Dermis microvascular lymphatic vessel endothelial cell (primary cell): ENCODE measurements around the gene IP6K2. TPM values are rescaled to one million over a fixed set of nuclear protein-coding genes. Genes with fewer than 3 reads are reported as not detected.
"Not testable (repeated sequence)": the region's sequence is repeated elsewhere in the genome, so short reads cannot be mapped to it uniquely, and the experiment has no call there.

Experiments
- DNase-seq, 2 donors: peaks; one replicate each; pipeline versions ENCODE4 v3.0.0 to v3.0.0-alpha.2; 2010; ENCODE audit warnings: low read depth in 2 of 2
- total RNA-seq: library from RNA; depleted of rRNA; stranded (reverse); fragments of >200 nt; gene quantifications from 2 replicates; pipeline ENCODE4 v1.2.1, GENCODE V29; 2014

IP6K2 gene
- total RNA-seq, 1 donor from 2014 or later, result 31.1 TPM

DNA sequence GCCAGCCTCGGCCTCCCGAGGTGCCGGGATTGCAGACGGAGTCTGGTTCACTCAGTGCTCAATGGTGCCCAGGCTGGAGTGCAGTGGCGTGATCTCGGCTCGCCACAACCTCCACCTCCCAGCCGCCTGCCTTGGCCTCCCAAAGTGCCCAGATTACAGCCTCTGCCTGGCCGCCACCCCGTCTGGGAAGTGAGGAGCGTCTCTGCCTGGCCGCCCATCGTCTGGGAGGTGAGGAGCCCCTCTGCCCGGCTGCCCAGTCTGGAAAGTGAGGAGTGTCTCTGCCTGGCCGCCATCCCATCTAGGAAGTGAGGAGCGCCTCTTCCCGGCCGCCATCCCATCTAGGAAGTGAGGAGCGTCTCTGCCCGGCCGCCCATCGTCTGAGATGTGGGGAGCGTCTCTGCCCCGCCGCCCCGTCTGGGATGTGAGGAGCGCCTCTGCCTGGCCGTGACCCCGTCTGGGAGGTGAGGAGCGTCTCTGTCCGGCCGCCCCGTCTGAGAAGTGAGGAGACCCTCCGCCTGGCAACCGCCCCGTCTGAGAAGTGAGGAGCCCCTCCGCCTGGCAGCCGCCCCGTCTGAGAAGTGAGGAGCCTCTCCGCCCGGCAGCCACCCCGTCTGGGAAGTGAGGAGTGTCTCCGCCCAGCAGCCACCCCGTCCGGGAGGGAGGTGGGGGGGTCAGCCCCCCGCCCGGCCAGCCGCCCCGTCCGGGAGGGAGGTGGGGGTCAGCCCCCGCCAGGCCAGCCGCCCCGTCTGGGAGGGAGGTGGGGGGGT is 16.9 kb upstream of the IP6K2 start:
- not testable (repeated sequence) for DNase-seq

DNA sequence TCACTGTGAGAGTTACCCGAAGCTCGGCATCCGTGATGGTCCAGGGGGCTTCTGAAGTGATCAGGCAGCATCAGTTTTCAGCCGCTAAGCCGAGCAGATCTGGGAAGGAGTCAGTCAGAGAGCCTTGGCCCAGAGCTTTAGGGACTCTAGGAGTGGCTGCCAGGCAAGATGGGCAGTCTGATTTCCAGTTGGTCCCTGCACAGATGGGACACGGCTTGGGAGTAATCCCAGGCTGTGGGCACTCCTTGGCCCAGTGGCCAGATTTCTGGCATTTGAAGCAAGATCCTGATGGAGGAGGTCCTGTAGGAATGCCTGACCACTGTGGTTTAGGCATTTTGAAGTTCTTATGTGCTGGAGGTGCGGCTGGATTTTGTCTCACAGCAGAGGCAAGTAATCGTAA is 10.5 kb upstream of the IP6K2 start:
- no peak for DNase-seq

DNA sequence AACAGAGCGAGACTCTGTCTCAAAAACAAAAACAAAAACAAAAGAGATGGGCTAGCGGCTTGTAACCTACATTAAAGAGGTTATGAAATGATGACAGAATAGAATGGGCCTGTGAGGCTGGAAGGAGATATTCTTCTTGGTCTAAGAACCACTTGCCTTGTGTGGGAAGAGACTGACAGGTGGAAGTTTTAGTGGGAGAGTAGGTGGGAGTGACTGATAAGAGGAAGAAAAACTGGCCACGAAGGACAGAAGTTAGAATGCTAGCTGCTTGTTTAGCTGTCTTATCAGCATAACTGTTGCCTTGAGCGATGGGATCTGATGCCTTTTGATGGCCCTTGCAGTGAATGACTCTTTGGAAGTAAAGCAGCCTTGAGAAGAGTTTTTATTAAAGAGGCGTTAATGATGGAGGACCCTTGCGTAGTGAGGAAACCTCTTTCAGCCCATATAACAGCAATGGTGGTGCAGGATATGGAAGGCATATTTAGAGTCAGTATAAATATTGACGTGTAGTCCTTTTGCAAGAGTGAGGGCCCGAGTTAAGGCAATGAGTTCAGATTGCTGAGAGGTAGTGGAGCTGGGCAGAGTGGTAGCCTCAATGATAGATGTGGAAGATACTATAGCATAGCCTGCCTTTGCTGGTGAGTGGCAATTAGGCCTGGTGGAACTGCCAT is 8.3 kb upstream of the IP6K2 start:
- not testable (repeated sequence) for DNase-seq

DNA sequence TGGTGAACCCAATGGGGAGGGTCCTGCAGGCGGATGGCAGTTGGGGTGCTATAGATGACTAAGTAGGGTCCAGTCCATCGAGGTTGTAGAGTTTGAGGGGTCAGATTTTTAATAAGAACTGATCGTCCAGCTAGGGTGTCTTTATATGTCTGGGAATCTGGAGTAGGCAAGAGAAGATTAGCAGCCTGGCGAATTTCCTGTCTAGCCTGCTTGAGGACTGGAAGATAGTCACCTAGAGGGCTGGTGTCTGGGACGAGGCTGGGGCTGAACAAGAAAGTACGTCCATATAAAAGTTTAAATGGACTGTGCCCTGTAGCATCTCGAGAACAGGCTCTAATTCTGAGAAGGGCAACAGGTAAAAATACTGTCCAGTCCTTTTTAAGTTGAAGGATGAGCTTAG is 6.7 kb upstream of the IP6K2 start:
- DNase-seq, result no peak

DNA sequence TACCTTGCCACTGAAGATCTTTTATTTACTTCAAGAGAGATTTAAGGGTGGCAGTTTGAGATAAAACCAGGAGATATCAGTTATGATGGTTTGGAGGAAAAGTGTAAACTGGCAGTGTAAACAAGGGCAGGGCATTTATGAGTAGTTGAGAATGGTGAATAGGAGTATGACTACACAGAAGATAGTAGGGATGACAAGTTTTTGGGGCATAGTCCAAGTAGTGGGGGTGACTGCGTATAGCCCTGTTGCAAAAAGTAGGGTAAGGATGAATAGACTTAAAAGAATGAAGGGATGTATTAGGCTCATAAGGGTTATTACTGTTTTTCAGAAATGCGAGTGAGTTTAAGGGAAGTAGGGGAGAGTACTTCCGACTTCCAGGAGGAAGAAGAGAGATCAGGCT is 6.3 kb upstream of the IP6K2 start:
- DNase-seq, result not testable (repeated sequence)

DNA sequence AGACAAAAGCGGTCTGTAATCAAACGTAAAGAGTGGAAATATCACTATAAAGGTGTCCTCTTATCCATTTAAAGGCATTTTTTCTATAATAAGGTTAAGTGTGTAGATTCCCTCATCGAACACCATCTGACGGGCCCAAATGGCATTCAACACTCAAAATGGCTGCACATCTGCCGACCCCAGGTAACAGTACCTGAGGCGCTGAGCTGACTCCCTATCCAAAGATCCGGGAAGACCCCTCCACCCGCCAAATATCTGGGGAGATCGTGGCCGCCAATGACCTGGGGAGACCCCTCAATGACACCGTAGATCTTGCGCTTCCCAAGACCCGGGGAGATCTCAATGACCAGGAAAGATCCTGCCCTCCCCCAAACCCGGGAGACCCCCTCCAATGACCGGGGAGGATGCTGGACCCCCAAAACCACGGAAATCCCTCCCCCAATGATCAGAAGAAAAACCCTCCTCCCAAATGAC is 476 bp downstream of the IP6K2 start:
- peak in 1 of 2 donors; percentile 19 for DNase-seq

DNA sequence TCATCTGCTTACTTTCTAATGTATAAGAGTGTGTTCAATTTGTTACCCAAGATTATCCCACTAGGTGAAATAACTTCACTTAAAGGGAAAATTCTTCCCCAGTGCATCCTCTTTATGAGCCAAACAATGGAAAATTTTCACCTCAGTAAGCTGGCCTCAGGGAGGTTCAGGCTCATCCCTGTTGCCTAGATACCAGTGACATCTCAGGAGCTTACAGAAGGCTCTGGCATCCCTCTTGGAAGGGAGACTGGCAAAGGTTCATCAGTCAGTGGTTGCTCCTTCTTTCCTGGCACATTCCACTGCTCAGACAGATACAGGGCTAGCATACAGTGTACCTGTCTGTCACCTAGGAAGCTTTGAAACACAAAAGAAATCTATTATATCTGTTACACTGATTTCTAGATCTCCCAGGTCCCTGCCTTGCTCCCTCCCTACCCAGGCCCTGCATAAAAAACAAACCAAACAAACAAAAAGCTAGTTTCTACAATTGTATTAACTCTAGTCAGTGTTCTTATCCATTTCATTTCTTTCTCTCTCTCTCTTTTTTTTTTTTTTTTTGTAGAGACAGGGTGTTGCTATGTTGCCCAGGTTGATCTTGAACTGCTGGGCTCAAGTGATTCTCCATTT is 1.7 kb downstream of the IP6K2 start:
- peak; percentile 22 to 52 for DNase-seq

DNA sequence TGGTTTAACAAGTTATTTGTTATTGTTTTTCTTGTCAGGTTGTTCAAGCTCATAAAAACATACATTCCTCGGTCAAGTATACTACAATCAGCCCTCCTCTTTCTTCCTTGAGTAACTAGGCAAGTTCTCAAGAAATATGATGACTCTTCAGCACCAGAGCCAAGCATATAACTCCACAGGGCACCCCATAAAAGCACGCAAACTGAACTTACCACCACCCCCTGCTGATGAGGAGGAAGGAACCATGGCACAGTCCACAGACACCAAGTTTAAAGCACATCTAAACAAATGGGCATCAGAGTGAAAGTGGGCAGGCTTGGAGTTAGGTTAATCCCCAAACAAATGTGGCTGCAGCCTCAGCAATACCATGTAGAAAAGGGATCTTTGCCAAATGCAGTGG is 5.3 kb downstream of the IP6K2 start:
- no peak for DNase-seq

DNA sequence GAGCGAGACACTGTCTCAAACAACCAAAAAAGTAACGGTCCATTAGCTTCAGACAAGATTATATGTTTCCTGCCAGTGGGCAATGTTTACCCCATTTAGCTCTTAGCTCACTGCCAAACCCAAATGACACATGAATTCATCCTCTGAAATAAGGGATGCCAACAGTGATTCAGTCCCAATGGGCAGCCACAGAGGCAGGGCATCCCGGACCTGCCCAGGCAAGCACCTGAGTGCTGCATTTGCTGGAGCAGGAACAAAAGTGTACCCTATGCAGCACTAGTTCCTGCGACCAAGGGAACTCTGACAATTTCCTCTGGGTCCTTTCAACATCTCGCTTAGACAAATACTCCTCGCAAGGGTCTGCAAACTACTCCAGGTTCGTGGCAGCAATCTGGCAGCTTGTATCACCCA is 8.0 kb downstream of the IP6K2 start:
- no peak for DNase-seq

DNA sequence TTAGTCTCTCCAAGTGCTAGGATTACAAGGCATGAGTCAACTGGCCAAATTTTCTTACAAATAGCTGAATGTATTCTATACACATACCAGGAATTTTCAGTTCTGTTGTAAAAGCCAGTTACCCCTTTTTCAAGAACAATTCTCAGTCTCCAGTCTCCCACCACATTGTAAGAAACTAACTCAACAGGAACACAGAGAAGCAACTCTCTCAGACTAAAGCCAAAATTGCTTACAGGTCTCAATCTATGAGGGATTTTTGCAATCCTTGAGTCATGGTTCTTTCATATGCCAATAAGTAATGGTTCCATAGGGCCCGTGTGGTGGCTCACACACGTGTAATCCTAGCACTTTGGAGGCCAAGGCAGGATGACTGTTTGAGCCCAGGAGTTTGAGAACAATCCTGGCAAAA is 8.5 kb downstream of the IP6K2 start:
- no peak for DNase-seq

DNA sequence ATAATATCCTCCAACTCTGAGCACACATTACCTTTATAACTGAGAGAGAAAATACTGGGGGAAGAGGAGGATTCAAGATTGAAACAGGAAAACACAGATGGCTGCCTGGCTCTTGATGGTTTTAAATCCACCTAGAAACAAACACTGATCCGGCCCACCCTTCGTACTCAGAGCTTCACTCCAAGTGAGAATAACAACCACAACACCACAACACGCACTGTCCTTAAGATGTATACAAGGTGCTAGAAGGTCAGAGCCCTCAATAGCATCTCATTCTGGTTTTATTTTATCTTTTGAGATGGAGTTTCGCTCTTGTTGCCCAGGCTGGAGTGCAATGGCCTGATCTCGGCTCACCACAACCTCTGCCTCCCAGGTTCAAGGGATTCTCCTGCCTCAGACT is 9.9 kb downstream of the IP6K2 start:
- DNase-seq, result no peak

DNA sequence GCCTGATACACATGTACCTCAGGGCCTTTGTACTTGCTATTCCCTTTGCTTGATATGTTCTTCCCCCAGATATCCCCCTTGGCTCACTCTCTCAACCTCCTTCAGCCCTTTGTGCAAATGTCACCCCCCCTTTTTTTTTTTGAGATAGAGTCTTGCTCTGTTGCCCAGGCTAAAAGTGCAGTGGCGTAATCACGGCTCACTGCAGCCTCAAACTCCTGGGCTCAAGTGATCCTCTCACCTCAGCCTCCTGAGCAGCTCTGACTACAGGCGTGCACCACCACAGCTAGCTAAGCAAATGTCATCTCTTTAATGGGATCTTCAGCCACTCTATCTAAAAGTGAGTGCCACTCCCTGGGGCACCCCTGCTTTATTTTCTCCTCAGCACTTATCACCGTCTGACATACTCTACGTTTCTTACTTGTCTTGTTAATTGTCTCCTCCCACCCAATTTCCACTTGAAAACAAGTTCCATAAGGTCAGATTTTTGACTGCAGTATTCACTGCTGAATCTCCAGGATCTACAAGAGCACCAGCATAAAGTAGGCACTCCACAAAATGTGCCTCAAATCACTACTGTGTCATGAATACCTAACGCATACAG is 14.6 kb downstream of the IP6K2 start:
- no peak for DNase-seq

DNA sequence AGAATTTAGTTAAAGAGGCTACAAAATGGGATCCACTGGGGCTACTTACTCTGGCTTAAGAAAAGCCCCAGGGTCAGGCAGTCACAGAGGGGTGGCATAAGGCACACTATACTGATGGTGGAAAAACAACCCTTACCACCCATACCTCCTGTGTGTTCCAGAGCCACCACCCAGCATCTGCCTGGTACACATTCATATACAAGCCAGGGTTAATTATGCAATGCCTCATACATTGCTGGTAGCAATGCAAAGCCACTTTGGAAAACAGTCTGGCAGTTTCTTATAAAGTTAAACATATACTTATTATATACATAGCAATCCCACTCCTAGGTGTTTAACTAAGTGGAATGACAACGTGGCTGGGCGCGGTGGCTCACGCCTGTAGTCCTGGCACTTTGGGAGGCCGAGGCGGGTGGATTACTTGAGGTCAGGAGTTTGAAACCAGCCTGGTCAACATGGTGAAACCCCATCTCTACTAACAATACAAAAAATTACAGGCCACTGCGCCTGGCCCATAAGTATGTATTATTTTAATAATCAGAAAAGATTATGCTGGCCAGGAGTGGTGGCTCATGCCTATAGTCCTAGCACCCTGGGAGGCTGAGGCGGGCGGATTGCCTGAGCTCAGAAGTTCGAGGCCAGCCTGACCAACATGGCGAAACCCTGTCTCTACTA is 16.2 kb downstream of the IP6K2 start:
- no peak for DNase-seq

DNA sequence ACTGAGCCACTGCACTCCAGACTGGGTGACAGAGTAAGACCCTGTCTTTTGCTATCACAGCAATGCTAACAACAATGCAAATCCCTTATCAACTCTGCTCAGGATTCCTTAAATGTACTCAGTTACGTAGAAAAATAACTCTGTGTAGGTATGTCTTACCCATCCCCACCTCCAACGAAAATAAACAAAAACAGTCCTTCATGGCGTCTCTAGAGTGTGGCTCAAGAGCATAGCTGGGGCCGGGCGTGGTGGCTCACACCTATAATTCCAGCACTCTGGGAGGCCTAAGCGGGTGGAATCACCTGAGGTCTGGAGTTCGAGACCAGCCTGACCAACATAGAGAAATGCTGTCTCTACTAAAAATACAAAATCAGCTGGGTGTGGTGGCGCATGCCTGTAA is 18.1 kb downstream of the IP6K2 start:
- no peak for DNase-seq

DNA sequence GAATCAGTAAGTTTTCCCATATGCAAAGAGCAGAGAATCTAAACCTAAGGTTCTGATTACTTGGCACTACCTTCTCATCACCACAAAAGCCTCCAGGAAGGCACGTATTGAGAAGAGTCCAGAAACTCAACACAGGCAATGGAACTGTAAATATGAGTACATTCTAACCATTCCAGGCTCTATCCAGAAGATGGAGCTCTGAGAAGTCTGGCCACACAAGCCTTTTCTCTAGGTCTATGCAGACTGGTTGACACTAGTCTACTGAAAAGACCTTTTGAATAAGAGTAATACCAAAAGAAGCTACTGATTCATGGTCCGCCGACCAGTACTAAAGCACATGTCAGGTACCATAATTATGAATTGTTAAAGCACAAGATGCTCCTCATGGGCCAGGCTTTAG is 19.1 kb downstream of the IP6K2 start:
- no peak for DNase-seq

DNA sequence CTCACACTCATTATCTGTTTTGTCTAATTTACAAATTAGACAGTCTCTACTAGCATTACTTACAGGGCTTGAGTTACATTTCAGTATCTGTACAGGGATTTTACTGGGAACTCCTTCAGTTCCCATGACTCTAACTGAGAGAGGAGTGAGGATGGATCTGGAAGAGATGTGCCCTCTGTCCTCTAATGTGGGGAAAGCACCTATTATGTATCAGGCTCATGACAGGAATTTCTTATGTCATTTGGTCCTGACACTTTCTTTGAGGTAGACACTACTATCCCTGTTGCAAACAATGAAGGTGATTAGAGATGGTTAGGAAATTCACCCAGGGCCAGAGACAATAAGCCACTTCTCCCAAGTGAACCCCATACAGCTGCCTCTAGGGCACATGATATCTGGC is 20.4 kb downstream of the IP6K2 start:
- no peak for DNase-seq

DNA sequence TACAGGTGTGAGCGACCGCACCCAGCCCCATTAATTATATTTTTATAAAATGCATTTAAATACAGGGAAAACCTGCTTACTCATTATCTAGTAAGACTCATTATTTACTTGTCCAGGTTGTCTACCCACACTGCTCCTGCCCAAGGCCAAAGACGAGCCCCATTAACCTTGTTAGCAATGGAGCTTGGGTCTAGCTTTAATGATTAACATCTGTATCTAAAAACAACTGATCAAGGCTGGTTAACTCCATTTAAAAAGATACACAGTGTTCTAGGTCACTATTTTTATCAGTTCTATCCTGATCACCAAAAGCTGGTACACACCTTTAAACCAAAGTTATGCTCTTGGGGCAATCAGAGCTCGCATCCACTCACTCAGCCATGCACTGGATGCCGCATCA is 20.9 kb downstream of the IP6K2 start:
- no peak for DNase-seq

DNA sequence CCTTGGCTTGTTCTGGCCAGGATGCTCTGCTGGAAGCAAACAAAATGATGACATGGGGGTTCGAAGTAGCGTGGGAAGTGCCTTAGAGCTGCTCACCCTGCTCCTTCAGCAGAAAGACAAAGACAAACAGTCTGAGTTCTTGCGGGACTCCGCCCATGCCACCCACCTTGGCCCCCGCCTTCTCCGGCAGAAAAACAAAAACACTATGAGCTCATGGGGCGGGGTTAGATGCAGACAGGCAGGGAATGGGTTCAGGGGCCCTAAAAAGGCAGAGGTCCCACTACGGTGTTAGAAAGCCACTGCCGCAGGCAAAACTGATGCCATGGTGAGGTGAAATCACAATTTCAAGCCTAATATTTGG is 21.6 kb downstream of the IP6K2 start:
- peak in 1 of 2 donors; percentile 61 for DNase-seq

DNA sequence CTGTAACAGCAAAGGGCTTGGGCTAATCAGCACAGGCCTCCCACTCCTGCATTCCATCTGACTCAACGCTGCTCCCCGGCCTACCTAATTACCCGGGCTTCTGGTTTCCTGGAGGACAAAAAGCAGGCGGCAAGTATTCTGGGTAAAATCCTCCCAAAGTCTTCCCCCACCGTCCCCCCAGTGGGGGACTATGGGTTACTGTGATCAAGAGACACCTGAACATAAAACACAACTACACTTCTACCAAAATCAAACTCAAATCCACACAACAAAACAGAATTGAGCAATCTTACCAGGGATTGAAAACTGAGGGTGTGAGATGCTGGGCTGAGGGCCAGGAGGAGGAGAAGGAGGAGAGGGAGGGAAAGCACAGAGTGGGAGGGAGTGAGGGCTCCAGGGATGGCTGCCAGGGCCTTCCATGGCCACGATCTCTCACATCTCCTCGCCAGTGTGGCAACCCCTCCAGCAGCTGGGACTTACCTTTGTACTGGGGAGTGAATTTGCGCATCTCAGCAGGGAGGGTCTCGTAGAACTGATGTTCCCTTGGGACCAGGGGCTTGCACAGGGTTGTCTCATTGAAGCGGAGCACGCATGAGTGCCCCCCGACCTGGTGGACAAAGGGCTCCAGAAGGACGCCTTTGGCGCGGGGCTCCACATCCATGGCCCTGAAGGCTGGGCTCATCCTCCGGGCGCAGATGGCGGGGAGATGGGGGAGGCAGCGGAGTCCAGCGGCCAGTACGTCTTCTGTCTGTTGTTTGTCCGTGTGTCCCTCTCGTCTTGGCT is 22.2 kb downstream of the IP6K2 start:
- peak in 1 of 2 donors; percentile 49 for DNase-seq

DNA sequence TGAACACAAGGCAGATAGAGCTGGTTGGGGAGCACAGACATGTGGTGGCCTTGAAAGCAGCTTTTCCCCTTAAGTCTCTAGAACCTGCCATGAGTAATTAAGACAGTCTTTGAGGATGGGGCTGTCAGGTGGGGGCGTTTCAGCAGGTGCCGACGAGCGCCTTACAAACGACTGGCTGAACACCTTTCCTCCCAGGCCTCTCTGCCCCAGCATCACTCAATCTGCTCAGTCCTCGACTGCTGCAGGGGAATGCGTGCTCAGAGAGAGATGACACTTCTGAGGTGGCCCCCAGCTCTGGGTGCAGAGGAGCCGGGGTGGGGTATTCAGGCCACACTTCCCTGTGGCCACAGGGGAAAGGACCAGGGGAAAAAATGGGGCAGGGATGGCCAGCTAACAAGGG is 23.2 kb downstream of the IP6K2 start:
- no peak for DNase-seq

DNA sequence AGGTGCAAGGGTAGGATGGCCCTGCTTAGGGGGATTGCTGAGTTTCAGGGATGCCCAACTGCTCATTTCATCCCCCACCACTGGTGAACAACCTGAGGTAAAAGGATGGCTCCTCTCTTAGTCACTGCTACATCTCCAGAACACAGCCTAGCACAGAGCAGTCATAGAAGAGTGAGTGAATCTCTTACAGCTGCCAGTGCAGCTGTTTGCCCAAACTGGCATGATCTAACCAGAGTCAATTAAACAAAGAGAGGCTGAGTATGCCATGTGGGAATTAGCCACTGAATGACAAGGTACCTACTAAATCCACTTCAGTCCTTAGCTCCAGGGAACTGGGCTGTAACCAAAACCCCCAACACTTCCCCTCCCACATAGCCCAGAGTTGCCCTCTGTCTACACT is 24.5 kb downstream of the IP6K2 start:
- DNase-seq, result no peak
